Tibial nerve (tissue), 4 donors: ENCODE results near the gene HMX1. TPM values are rescaled to one million over a fixed set of nuclear protein-coding genes. Genes with fewer than 3 reads are reported as not detected.

ENCODE experiments used
- DNase-seq, 2 donors: peaks; one replicate each; pipeline ENCODE4 v3.0.0-alpha.2; 2019; ENCODE audit warnings: low spot score in 2 of 2
- H3K27ac ChIP-seq, 4 donors: fragments of 200-600 bp; sonication (generic) in 3 of 4; one replicate each; pipeline ENCODE4 v1.5.1; 2017 to 2019; ENCODE audit warnings: mild to moderate bottlenecking in 1 of 4
- H3K27me3 ChIP-seq, 2 donors: fragments of 200-600 bp; sonication (generic) in 1 of 2; one replicate each; pipeline versions ENCODE4 v1.5.1 to v1.6.0; 2017 to 2019
- H3K36me3 ChIP-seq, 3 donors: fragments of 200-600 bp; sonication (generic); one replicate each; pipeline ENCODE4 v1.5.1; 2018 to 2019
- H3K4me1 ChIP-seq, 4 donors: fragments of 200-600 bp; sonication (generic) in 3 of 4; one replicate each; pipeline ENCODE4 v1.5.1; 2017 to 2019
- H3K4me3 ChIP-seq, 4 donors: fragments of 200-600 bp; sonication (generic) in 3 of 4; one replicate each; pipeline ENCODE4 v1.5.1; 2017 to 2019; ENCODE audit warnings: mild to moderate bottlenecking in 1 of 4, moderate library complexity in 1 of 4
- H3K9me3 ChIP-seq, 4 donors: fragments of 200-600 bp; sonication (generic) in 3 of 4; one replicate each; pipeline ENCODE4 v1.5.1; 2017 to 2019
- CTCF ChIP-seq, 5 experiments: fragments of 200-600 bp in 3 of 5; fragments of 450-650 bp in 2 of 5; sonication (generic) in 3 of 5; IDR thresholded peaks; one replicate each; pipeline ENCODE4 v1.5.1; 2016 to 2019; ENCODE audit warnings: antibody characterized with exemption in 5 of 5, mild to moderate bottlenecking in 3 of 5, moderate library complexity in 2 of 5
- EP300 ChIP-seq, 2 donors: sonication (generic); formaldehyde crosslinking; IDR thresholded peaks; one replicate each; pipeline ENCODE4 v1.6.1; 2017; ENCODE audit warnings: antibody characterized with exemption in 2 of 2, mild to moderate bottlenecking in 1 of 2
- POLR2A ChIP-seq, 2 donors: fragments of 450-650 bp; IDR thresholded peaks; one replicate each; pipeline ENCODE4 v1.6.1; 2017; ENCODE audit warnings: antibody characterized with exemption in 2 of 2, mild to moderate bottlenecking in 2 of 2, moderate library complexity in 2 of 2
- WGBS, 2 donors: methylation state at CpG; one replicate each; pipeline ENCODE4 v1.1.5; 2018; 5-methylcytosine and 5-hydroxymethylcytosine counted together
- total RNA-seq, 4 donors: library from RNA; depleted of rRNA; stranded (reverse); fragments of >200 nt; gene quantifications; one replicate each; pipeline ENCODE4 v1.1.0, GENCODE V29; 2016

Gene HMX1
- total RNA-seq, 4 donors from 2014 or later = 0.21 TPM; not detected in 3

- DNase-seq = peak in 1 of 2 donors; percentile 2
- 75 to 83% methylated on average over 12 to 13 of the region's 15 CpGs for WGBS, 2 donors
- Histone ChIP-seq H3K4me1 (no peaks in the 10 kb centered on the region), H3K27me3 (no peaks in the 10 kb centered on the region), H3K9me3 (peaks cover 0 to 19% (median 0%) of the 10 kb centered on the region in 4 donors), H3K4me3 (no peak overlapping the region), H3K27ac (no peak overlapping the region), H3K36me3 (no peaks in the 10 kb centered on the region)
- TF ChIP-seq CTCF (IDR thresholded peaks at IDR 0.05) (no peak), EP300 (IDR thresholded peaks at IDR 0.05) (no peak), POLR2A (IDR thresholded peaks at IDR 0.05) (no peak)
Observed at GRCh38 chr4:8835521-8836365, 35.9 kb downstream of the HMX1 start.

- 41 to 55% methylated on average over 9 of the region's 11 CpGs for WGBS, 2 donors
- DNase-seq = no peak
- H3K36me3 ChIP-seq = no peaks in the 10 kb centered on the region
- peaks cover 0 to 18% (median 0%) of the 10 kb centered on the region in 4 donors for H3K9me3 ChIP-seq
- H3K4me1 ChIP-seq = no peaks in the 10 kb centered on the region
- TF ChIP-seq POLR2A (IDR thresholded peaks at IDR 0.05) (no peak), EP300 (IDR thresholded peaks at IDR 0.05) (no peak), CTCF (IDR thresholded peaks at IDR 0.05) (no peak)
- no peak overlapping the region for H3K27ac ChIP-seq
- H3K27me3 ChIP-seq = no peaks in the 10 kb centered on the region
- no peak overlapping the region for H3K4me3 ChIP-seq
Observed at GRCh38 chr4:8834681-8835220, 36.9 kb downstream of the HMX1 start.

- no peak for DNase-seq
- TF ChIP-seq CTCF (IDR thresholded peaks at IDR 0.05) = no peak
- no peak for TF ChIP-seq POLR2A (IDR thresholded peaks at IDR 0.05)
- TF ChIP-seq EP300 (IDR thresholded peaks at IDR 0.05) = no peak
- H3K27ac ChIP-seq = no peak overlapping the region
Observed at GRCh38 chr4:8832113-8832915, 39.3 kb downstream of the HMX1 start.

GRCh38 chr4:8831221-8832112 is 40.2 kb downstream of the HMX1 start:
- 80 to 82% methylated on average over 9 to 13 of the region's 13 CpGs for WGBS, 2 donors
- DNase-seq = no peak
- Histone ChIP-seq H3K27ac (no peak overlapping the region), H3K27me3 (no peaks in the 10 kb centered on the region), H3K4me3 (no peak overlapping the region), H3K4me1 (no peaks in the 10 kb centered on the region), H3K9me3 (peaks cover 0 to 27% (median 0%) of the 10 kb centered on the region in 4 donors), H3K36me3 (no peaks in the 10 kb centered on the region)
- TF ChIP-seq POLR2A (IDR thresholded peaks at IDR 0.05) (no peak), CTCF (IDR thresholded peaks at IDR 0.05) (no peak), EP300 (IDR thresholded peaks at IDR 0.05) (no peak)

More at GRCh38 chr4:8832113-8832915, 39.3 kb downstream of the HMX1 start:
- 59 to 67% methylated on average over 18 of the region's 18 CpGs for WGBS, 2 donors
- Histone ChIP-seq H3K9me3 (peaks cover 0 to 27% (median 0%) of the 10 kb centered on the region in 4 donors), H3K4me1 (no peaks in the 10 kb centered on the region), H3K4me3 (no peak overlapping the region), H3K27me3 (no peaks in the 10 kb centered on the region), H3K36me3 (no peaks in the 10 kb centered on the region)
